K562 (cell line): ENCODE results near the gene ATF7IP. TPM values are rescaled to one million over a fixed set of nuclear protein-coding genes. Genes with fewer than 3 reads are reported as not detected.
"Not testable (repeated sequence)": the region's sequence is repeated elsewhere in the genome, so short reads cannot be mapped to it uniquely, and the experiment has no call there.

Source experiments
- ATAC-seq: fragments of 200-7000 bp; cut with Tn5 transposase; 3 replicates; pipeline ENCODE4 v1.9.1; 2020; ENCODE audit warnings: moderate library complexity
- BruUV-seq: library from RNA; stranded (reverse); fragments of 400-500 nt; replicated peaks from 2 replicates; lab custom pipeline; 2021; lab: Mats Ljungman, UMichigan
- CTCF ChIA-PET: fragments of 300-600 bp; formaldehyde crosslinking; extraction: SDS; loops from one replicate; lab custom pipeline; 2021; ENCODE audit warnings: low intra/inter-chr PET ratio; lab: Yijun Ruan, JAX
- POLR2A ChIA-PET: fragments of 300-600, 350-650 bp; sonication (Branson Sonifier 250); formaldehyde crosslinking; extraction: SDS; loops from one replicate; lab custom pipeline; 2021; ENCODE audit warnings: antibody characterized with exemption, inconsistent platforms; lab: Yijun Ruan, JAX
- DNase-seq, 4 experiments: peaks; one replicate each; pipeline versions ENCODE4 v3.0.0 to v3.0.0-alpha.2; 2011 to 2018; ENCODE audit warnings: low spot score in 3 of 4, mixed read lengths in 3 of 4; ENCODE audit errors: extremely low read depth in 1 of 4
- FAIRE-seq: peaks from 2 replicates; lab custom pipeline; 2011; peaks lifted over from hg19 to GRCh38; lab: Jason Lieb, UNC
- H2AFZ ChIP-seq: 2 replicates; pipeline ENCODE4 v1.6.0; 2011; ENCODE audit warnings: low read depth, low read length, control low read depth, inconsistent platforms
- H3K27ac ChIP-seq: fragments of 200-600 bp; 3 replicates; pipeline ENCODE4 v1.8.0; 2011; ENCODE audit warnings: low read depth, mild to moderate bottlenecking, control low read depth, inconsistent platforms, low read length, moderate library complexity, mixed read lengths; ENCODE audit errors: extremely low read depth
- H3K27me3 ChIP-seq, 2 experiments: fragments of 300-600 bp in 1 of 2; 2 replicates in 1 of 2; 3 replicates in 1 of 2; pipeline versions ENCODE4 v1.6.0 to v1.8.0; 2011; ENCODE audit warnings: inconsistent platforms in 2 of 2, low read length in 2 of 2, mild to moderate bottlenecking in 1 of 2, mixed read lengths in 1 of 2, moderate library complexity in 1 of 2; ENCODE audit not compliant: control insufficient read depth in 2 of 2, insufficient read depth in 2 of 2
- H3K36me3 ChIP-seq: fragments of 300-600 bp; 3 replicates; pipeline ENCODE4 v1.8.0; 2011; ENCODE audit warnings: mild to moderate bottlenecking, low read length, inconsistent platforms; ENCODE audit not compliant: control insufficient read depth, insufficient read depth
- H3K4me1 ChIP-seq, 2 experiments: fragments of 200-600 bp in 1 of 2; replicated peaks in 1 of 2; 2 replicates in 1 of 2; 3 replicates in 1 of 2; pipeline versions ENCODE4 v1.5.1 to v1.8.0; 2011; ENCODE audit warnings: inconsistent platforms in 2 of 2, low read length in 2 of 2, mild to moderate bottlenecking in 1 of 2, mixed read lengths in 1 of 2, moderate library complexity in 1 of 2; ENCODE audit not compliant: control insufficient read depth in 2 of 2, insufficient read depth in 2 of 2
- H3K4me2 ChIP-seq: 2 replicates; pipeline ENCODE4 v1.6.1; 2011; ENCODE audit warnings: low read length, control low read depth, inconsistent platforms, mixed read lengths; ENCODE audit not compliant: insufficient read depth
- H3K4me3 ChIP-seq: fragments of 200-600 bp; sonication (generic), shearing (Covaris generic); 2 replicates; pipeline ENCODE4 v1.5.1; 2016; ENCODE audit warnings: control low read depth, inconsistent platforms
- H3K79me2 ChIP-seq: fragments of 200-600 bp; 3 replicates; pipeline ENCODE4 v1.8.0; 2011; ENCODE audit warnings: low read length, inconsistent platforms; ENCODE audit not compliant: control insufficient read depth, insufficient read depth
- H3K9ac ChIP-seq, 2 experiments: 2 replicates each; pipeline versions ENCODE4 v1.6.0 to v1.6.1; 2011; ENCODE audit warnings: low read depth in 2 of 2, low read length in 2 of 2, control low read depth in 1 of 2, inconsistent platforms in 1 of 2, mild to moderate bottlenecking in 1 of 2, mixed read lengths in 1 of 2; ENCODE audit not compliant: insufficient read depth in 1 of 2
- H3K9me1 ChIP-seq: one replicate; pipeline ENCODE4 v1.6.0; 2011; ENCODE audit warnings: inconsistent platforms, mild to moderate bottlenecking, low read length, moderate library complexity; ENCODE audit not compliant: control insufficient read depth, insufficient read depth
- H3K9me3 ChIP-seq: replicated peaks from 2 replicates; pipeline ENCODE4 v1.5.1; 2011; ENCODE audit warnings: low read depth, low read length, inconsistent platforms; ENCODE audit not compliant: control insufficient read depth, insufficient read depth
- H4K20me1 ChIP-seq: replicated peaks from 2 replicates; pipeline ENCODE4 v1.6.1; 2011; ENCODE audit warnings: low read length, inconsistent platforms, mixed read lengths; ENCODE audit not compliant: control insufficient read depth, insufficient read depth
- CBX8 ChIP-seq: fragments of 200-600 bp; sonication (generic); IDR thresholded peaks from 2 replicates; pipeline ENCODE4 v1.6.1; 2012; ENCODE audit warnings: borderline replicate concordance, mixed run types, low read depth, mild to moderate bottlenecking, moderate library complexity, mixed read lengths, low read length, control low read depth, inconsistent platforms; ENCODE audit not compliant: poor library complexity, severe bottlenecking; ENCODE audit errors: extremely low read depth
- HNRNPK ChIP-seq: fragments of 200-400 bp; formaldehyde crosslinking; IDR thresholded peaks from one replicate; pipeline ENCODE4 v1.6.1; 2018; ENCODE audit warnings: mild to moderate bottlenecking, low read depth, low read length; ENCODE audit not compliant: poor library complexity, severe bottlenecking
- MAFF ChIP-seq: IDR thresholded peaks from 2 replicates; pipeline ENCODE4 v1.6.1; 2012; ENCODE audit warnings: low read length, improper control_type of control experiment
- MAFG ChIP-seq: fragments of 450-650 bp; conservative IDR thresholded peaks from 2 replicates; pipeline ENCODE4 v1.6.1; 2016; ENCODE audit warnings: missing genetic modification characterization, missing compliant biosample characterization
- MEF2A ChIP-seq: IDR thresholded peaks from 2 replicates; pipeline ENCODE4 v1.6.1; 2011; ENCODE audit warnings: low read depth, mild to moderate bottlenecking, low read length, moderate library complexity; ENCODE audit not compliant: control insufficient read depth
- MEF2D ChIP-seq: conservative IDR thresholded peaks from 2 replicates; pipeline ENCODE4 v1.6.1; 2016; ENCODE audit warnings: low read depth, missing genetic modification characterization, missing compliant biosample characterization
- NEUROD1 ChIP-seq: fragments of 150-350 bp; IDR thresholded peaks from 2 replicates; pipeline ENCODE4 v1.6.1; 2014; ENCODE audit warnings: borderline replicate concordance, low read length, low read depth; ENCODE audit not compliant: partially characterized antibody
- RFX5 ChIP-seq: IDR thresholded peaks from 2 replicates; pipeline ENCODE4 v1.6.1; 2011; ENCODE audit warnings: low read depth, mild to moderate bottlenecking, improper control_type of control experiment, low read length
- TGIF2 ChIP-seq: sonication (generic); formaldehyde crosslinking; IDR thresholded peaks from 2 replicates; pipeline ENCODE4 v1.8.1; 2022; ENCODE audit warnings: mild to moderate bottlenecking, missing genetic modification reagents, moderate library complexity
- ZNF121 ChIP-seq: sonication (generic); formaldehyde crosslinking; conservative IDR thresholded peaks from 2 replicates; pipeline ENCODE4 v1.8.0; 2022; ENCODE audit warnings: missing genetic modification reagents
- ZNF316 ChIP-seq: fragments of 450-650 bp; IDR thresholded peaks from 2 replicates; pipeline ENCODE4 v1.6.1; 2016
- WGBS: fragments of 100-300 bp; shearing (Covaris generic); methylation state at CpG from one replicate; pipeline ENCODE4 v1.1.6; 2016; ENCODE audit warnings: low coverage, mixed read lengths; ENCODE audit not compliant: insufficient coverage; ENCODE audit errors: missing lambda C conversion rate; 5-methylcytosine and 5-hydroxymethylcytosine counted together
- in situ Hi-C: fragments of 300-500 bp; cut with MboI; formaldehyde crosslinking; loops from 4 replicates; pipeline ENCODE4 v1.15.0; 2018; ENCODE audit warnings: inconsistent platforms, mixed read lengths
- intact Hi-C: fragments of 100-400 bp; cut with micrococcal nuclease; formaldehyde crosslinking; loops from 2 replicates; pipeline ENCODE4 v1.14.2; 2022
- polyA plus RNA-seq, 8 experiments: library from polyadenylated mRNA; depleted of rRNA in 4 of 8; stranded (reverse) in 5 of 8; unstranded in 3 of 8; fragments of >200 nt; fragmentation: Nextera tagmentation in 2 of 8; fragmentation: Illumina TruSeq in 1 of 8; extraction: Ambion mirVana in 2 of 8; extraction: Trizol in 1 of 8; gene quantifications; 2 replicates each; pipeline versions ENCODE4 v1.2.1 to v1.2.3, GENCODE V29; 2011 to 2014; ENCODE audit warnings: inconsistent platforms in 1 of 8, missing spikeins in 1 of 8
- total RNA-seq, 7 experiments: library from RNA; depleted of rRNA in 6 of 7; stranded (reverse); fragments of >200 nt in 6 of 7; fragmentation: Illumina TruSeq in 2 of 7; extraction: Trizol in 2 of 7; gene quantifications; 2 replicates each; pipeline versions ENCODE4 v1.2.1 to v1.2.3, GENCODE V29; 2011 to 2021; ENCODE audit warnings: low replicate concordance in 1 of 7
- TF ChIP-seq, protein P1 (sequence below), 2 experiments: fragments of 150-350 bp in 1 of 2; IDR thresholded peaks; 2 replicates each; pipeline ENCODE4 v1.6.1; 2012 to 2016; ENCODE audit warnings: low read depth in 2 of 2, low read length in 2 of 2, mild to moderate bottlenecking in 1 of 2, moderate library complexity in 1 of 2

Gene ATF7IP
- total and polyA plus RNA-seq, 9 of the 15 experiments (the other 6 are each of a cell fraction or from before 2014, with no cell fraction given) = 2.8 to 27.1 (median 11.0) TPM

DNA sequence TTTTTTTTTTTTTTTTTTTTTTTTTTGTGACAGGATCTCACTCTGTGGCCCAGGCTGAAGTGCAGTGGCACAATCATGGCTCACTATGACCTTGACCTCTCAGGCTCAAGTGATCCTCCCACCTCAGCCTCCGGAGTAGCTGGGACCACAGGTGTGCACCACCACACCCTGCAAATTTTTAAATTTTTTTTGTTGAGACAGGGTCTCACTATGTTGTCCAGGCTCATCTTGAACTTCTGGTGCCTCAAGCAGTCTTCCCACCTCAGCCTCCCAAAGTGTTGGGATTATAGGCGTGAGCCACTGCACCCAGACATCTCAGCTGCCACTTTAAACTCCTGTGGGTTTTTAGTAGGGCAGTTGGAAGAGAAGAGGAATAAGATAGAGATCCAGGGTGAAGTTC, 39.9 kb downstream of the ATF7IP start:
- H3K4me2 ChIP-seq, CTCF ChIA-PET, DNase-seq, ATAC-seq, H3K27ac ChIP-seq, H3K9ac ChIP-seq, H2AFZ ChIP-seq, H3K27me3 ChIP-seq, H3K36me3 ChIP-seq, H3K9me1 ChIP-seq, H3K9me3 ChIP-seq, BruUV-seq, FAIRE-seq: not testable (repeated sequence)
- peaks cover 99% of the 10 kb centered on the region for H3K79me2 ChIP-seq
- POLR2A ChIA-PET = interaction anchor here (0.6 kb wide), 1 partner anchor 498 kb away, joined by 4 read pairs; no protein-coding TSS in a partner anchor
- 0 out of 2 replicates have a peak, but pooled peaks have one; percentile 22 for TF ChIP-seq ZNF121 (CRISPR knock-in tag)
- TF ChIP-seq, all 486 proteins: peak for 1; not testable (repeated sequence) for 485
- in situ Hi-C loops, H3K4me1 ChIP-seq, H4K20me1 ChIP-seq, H3K4me3 ChIP-seq, intact Hi-C loops: not testable (repeated sequence)
- 80% methylated on average over 1 of the region's 2 CpGs for WGBS

DNA sequence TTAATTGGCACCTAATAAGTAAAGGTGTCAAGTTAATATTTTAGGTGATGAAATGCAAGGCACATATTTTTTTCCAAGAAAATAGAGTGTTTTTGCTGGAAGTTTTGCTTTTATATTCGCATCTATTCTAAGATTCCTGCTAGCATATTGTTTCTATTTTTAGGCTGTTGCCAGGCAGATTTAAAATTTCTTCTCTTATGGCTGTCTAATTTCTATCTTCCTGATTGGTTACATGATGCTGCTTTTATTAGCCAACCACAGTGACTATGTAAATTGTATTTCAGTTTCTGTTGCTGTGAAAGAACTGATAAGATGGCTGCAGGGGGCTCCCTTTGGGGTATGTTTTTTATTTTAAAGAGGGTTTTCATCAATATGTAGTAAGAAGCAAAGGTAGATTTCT, 42.7 kb downstream of the ATF7IP start:
- Histone ChIP-seq H3K4me3 (no peak overlapping the region), H3K9me3 (peaks cover 3% of the 10 kb centered on the region; the same call in 1 of the 2 replicates), H3K27me3 (no peaks in the 10 kb centered on the region), H3K27ac (peak overlapping the region; percentile 15; the same call in 1 of the 3 replicates), H3K4me2 (no peak overlapping the region), H4K20me1 (no peaks in the 10 kb centered on the region), H3K4me1 (peaks cover 0 to 1% of the 10 kb centered on the region in 2 experiments; a peak in 2 of 5 replicates), H3K36me3 (peaks cover 2% of the 10 kb centered on the region; the same call in 1 of the 3 replicates), H3K9me1 (no peaks in the 10 kb centered on the region), H2AFZ (no peak overlapping the region), H3K9ac (no peak overlapping the region), H3K79me2 (peaks cover 98% of the 10 kb centered on the region)
- BruUV-seq = no TSS peak
- ATAC-seq = peak; percentile 58
- DNase-seq = peak; percentile 22 to 38 (median 32)
- in situ Hi-C loops = no loop called here
- WGBS = 25% methylated on average over 1 of the region's 1 CpG
- intact Hi-C loops = no loop called here
- CTCF ChIA-PET = no interaction called here
- no peak for FAIRE-seq
- POLR2A ChIA-PET = interaction anchor here (1.0 kb wide), 1 partner anchor 12 kb away, joined by 3 read pairs; no protein-coding TSS in a partner anchor
- no peak for TF ChIP-seq NEUROD1
- TF ChIP-seq CBX8 = no peak
- TF ChIP-seq, protein P1, sequence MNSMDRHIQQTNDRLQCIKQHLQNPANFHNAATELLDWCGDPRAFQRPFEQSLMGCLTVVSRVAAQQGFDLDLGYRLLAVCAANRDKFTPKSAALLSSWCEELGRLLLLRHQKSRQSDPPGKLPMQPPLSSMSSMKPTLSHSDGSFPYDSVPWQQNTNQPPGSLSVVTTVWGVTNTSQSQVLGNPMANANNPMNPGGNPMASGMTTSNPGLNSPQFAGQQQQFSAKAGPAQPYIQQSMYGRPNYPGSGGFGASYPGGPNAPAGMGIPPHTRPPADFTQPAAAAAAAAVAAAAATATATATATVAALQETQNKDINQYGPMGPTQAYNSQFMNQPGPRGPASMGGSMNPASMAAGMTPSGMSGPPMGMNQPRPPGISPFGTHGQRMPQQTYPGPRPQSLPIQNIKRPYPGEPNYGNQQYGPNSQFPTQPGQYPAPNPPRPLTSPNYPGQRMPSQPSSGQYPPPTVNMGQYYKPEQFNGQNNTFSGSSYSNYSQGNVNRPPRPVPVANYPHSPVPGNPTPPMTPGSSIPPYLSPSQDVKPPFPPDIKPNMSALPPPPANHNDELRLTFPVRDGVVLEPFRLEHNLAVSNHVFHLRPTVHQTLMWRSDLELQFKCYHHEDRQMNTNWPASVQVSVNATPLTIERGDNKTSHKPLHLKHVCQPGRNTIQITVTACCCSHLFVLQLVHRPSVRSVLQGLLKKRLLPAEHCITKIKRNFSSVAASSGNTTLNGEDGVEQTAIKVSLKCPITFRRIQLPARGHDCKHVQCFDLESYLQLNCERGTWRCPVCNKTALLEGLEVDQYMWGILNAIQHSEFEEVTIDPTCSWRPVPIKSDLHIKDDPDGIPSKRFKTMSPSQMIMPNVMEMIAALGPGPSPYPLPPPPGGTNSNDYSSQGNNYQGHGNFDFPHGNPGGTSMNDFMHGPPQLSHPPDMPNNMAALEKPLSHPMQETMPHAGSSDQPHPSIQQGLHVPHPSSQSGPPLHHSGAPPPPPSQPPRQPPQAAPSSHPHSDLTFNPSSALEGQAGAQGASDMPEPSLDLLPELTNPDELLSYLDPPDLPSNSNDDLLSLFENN (IDR thresholded peaks at IDR 0.05; ENCODE audit: low read depth in 2 of 2, low read length in 2 of 2) = no peak
- peak; percentile 53 for TF ChIP-seq MAFG
- peak; percentile 44; the same call in 1 of the 2 replicates for TF ChIP-seq MEF2D (tag)
- TF ChIP-seq TGIF2 (CRISPR knock-in tag) = no peak
- no peak for TF ChIP-seq HNRNPK
- peak; percentile 26; the same call in 1 of the 2 replicates for TF ChIP-seq MAFF
- TF ChIP-seq RFX5 = peak; percentile 90
- TF ChIP-seq ZNF316 = peak; percentile 73
- TF ChIP-seq MEF2A = peak; percentile 69
